ENCODE data around the gene C20orf173. TPM values are rescaled to one million over a fixed set of nuclear protein-coding genes. Genes with fewer than 3 reads are reported as not detected.
"Not testable (repeated sequence)": the region's sequence is repeated elsewhere in the genome, so short reads cannot be mapped to it uniquely, and the experiment has no call there.

C20orf173 gene
- polyA plus RNA-seq, 1 donor from 2014 or later: not detected

DNA sequence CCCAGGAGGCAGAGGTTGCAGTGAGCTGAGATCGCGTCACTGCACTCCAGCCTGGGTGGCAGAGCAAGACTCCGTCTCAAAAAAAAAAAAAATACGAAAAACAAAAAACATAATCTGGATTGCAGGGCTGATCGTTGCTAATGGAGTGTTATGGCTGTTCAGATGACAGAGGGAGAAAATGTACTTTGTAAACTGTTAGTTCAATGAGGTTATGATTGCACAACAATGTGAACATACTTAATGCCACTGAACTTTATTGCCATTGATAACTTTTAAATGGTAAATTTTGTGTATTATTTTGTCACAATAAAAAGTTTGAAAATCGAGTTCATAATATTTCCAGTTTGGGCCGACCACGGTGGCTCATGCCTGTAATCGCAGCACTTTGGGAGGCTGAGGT lies 10.5 kb downstream of the C20orf173 start:
- TF ChIP-seq, protein P1, sequence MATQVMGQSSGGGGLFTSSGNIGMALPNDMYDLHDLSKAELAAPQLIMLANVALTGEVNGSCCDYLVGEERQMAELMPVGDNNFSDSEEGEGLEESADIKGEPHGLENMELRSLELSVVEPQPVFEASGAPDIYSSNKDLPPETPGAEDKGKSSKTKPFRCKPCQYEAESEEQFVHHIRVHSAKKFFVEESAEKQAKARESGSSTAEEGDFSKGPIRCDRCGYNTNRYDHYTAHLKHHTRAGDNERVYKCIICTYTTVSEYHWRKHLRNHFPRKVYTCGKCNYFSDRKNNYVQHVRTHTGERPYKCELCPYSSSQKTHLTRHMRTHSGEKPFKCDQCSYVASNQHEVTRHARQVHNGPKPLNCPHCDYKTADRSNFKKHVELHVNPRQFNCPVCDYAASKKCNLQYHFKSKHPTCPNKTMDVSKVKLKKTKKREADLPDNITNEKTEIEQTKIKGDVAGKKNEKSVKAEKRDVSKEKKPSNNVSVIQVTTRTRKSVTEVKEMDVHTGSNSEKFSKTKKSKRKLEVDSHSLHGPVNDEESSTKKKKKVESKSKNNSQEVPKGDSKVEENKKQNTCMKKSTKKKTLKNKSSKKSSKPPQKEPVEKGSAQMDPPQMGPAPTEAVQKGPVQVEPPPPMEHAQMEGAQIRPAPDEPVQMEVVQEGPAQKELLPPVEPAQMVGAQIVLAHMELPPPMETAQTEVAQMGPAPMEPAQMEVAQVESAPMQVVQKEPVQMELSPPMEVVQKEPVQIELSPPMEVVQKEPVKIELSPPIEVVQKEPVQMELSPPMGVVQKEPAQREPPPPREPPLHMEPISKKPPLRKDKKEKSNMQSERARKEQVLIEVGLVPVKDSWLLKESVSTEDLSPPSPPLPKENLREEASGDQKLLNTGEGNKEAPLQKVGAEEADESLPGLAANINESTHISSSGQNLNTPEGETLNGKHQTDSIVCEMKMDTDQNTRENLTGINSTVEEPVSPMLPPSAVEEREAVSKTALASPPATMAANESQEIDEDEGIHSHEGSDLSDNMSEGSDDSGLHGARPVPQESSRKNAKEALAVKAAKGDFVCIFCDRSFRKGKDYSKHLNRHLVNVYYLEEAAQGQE (IDR thresholded peaks at IDR 0.05; ENCODE audit: borderline replicate concordance): no peak
- TF ChIP-seq TAF1 (IDR thresholded peaks at IDR 0.05; ENCODE audit: low read depth) (no peak), SMC3 (conservative IDR thresholded peaks at IDR 0.05; ENCODE audit: poor library complexity) (no peak), RAD21 (conservative IDR thresholded peaks at IDR 0.05) (no peak), EP300 (conservative IDR thresholded peaks at IDR 0.05; ENCODE audit: poor library complexity, severe bottlenecking) (no peak), EZH2 (IDR thresholded peaks at IDR 0.05; ENCODE audit: borderline replicate concordance, insufficient read depth, low read length, poor library complexity, severe bottlenecking) (no peak), POLR2AphosphoS5 (IDR thresholded peaks at IDR 0.05) (no peak), MXI1 (conservative IDR thresholded peaks at IDR 0.05; ENCODE audit: poor library complexity, severe bottlenecking) (no peak)
- TF ChIP-seq, protein P2, sequence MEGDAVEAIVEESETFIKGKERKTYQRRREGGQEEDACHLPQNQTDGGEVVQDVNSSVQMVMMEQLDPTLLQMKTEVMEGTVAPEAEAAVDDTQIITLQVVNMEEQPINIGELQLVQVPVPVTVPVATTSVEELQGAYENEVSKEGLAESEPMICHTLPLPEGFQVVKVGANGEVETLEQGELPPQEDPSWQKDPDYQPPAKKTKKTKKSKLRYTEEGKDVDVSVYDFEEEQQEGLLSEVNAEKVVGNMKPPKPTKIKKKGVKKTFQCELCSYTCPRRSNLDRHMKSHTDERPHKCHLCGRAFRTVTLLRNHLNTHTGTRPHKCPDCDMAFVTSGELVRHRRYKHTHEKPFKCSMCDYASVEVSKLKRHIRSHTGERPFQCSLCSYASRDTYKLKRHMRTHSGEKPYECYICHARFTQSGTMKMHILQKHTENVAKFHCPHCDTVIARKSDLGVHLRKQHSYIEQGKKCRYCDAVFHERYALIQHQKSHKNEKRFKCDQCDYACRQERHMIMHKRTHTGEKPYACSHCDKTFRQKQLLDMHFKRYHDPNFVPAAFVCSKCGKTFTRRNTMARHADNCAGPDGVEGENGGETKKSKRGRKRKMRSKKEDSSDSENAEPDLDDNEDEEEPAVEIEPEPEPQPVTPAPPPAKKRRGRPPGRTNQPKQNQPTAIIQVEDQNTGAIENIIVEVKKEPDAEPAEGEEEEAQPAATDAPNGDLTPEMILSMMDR (IDR thresholded peaks at IDR 0.05; ENCODE audit: poor library complexity, severe bottlenecking): no peak
- Histone ChIP-seq H4K20me1 (ENCODE audit: insufficient read depth) (no peaks in the 10 kb centered on the region), H3K27ac (ENCODE audit: low read length) (no peak overlapping the region), H3K9me3 (ENCODE audit: low read length) (no peaks in the 10 kb centered on the region), H3K4me3 (ENCODE audit: low read length) (no peak overlapping the region), H3K4me2 (ENCODE audit: low read length) (no peak overlapping the region), H3F3A (ENCODE audit: insufficient read depth, low read length, poor library complexity, severe bottlenecking) (no peaks in the 10 kb centered on the region), H2AFZ (ENCODE audit: low read depth, low read length) (no peak overlapping the region), H3K36me3 (ENCODE audit: insufficient read depth, low read length) (no peaks in the 10 kb centered on the region), H3K9me2 (ENCODE audit: insufficient read depth, low read length) (no peaks in the 10 kb centered on the region), H3K27me3 (ENCODE audit: insufficient read depth, low read depth, low read length) (no peaks in the 10 kb centered on the region), H3K79me2 (replicated peaks; ENCODE audit: insufficient read depth, low read length) (no peaks in the 10 kb centered on the region), H3K9ac (ENCODE audit: low read length) (no peak overlapping the region)

DNA sequence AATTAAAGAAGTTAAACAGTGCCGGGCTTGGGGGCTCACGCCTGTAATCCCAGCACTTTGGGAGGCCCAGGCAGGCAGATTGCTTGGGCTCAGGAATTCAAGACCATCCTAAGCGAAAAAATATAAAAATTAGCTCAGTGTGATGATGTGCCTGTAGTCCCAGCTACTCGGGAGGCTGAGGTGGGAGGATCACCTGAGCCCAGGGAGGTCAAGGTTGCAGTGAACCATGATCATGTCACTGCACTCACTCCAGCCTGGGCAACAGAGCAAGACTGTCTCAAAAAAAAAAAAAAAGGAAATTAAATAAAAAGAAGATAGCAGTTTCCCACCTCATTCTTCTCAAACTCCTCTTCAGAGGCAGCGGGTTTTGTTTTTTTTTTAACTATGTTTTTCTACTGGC lies 11.7 kb downstream of the C20orf173 start:
- H3K36me3 ChIP-seq (ENCODE audit: insufficient read depth, low read length); H4K20me1 ChIP-seq (ENCODE audit: insufficient read depth); H3F3A ChIP-seq (ENCODE audit: insufficient read depth, low read length, poor library complexity, severe bottlenecking); H3K4me3 ChIP-seq (ENCODE audit: low read length); H3K9me3 ChIP-seq (ENCODE audit: low read length); H3K27ac ChIP-seq (ENCODE audit: low read length); H3K27me3 ChIP-seq (ENCODE audit: insufficient read depth, low read depth, low read length); H2AFZ ChIP-seq (ENCODE audit: low read depth, low read length); H3K4me2 ChIP-seq (ENCODE audit: low read length); H3K9ac ChIP-seq (ENCODE audit: low read length); H3K9me2 ChIP-seq (ENCODE audit: insufficient read depth, low read length); H3K79me2 ChIP-seq (replicated peaks; ENCODE audit: insufficient read depth, low read length): not testable (repeated sequence)

DNA sequence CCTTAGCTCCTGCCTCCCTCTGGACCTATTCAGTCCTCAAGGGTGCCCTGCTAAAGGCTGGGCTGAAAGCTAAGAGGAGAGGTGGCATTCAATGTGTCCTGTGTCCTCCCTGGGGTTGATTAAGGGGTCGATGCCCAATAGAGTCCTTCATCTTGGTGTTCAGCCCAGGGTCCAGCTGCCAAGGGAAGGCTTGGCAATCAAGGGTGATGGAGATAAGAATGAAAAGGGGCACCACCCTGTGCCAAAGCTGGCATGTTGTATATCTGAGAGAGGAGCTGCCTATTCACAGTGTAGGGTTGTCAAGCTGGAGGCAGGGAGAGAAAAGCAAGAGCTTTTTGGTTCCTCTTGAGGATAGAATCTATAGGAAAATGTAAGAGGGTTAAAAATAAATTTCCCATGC lies 12.3 kb downstream of the C20orf173 start:
- H3K9me3 ChIP-seq (ENCODE audit: low read length): no peaks in the 10 kb centered on the region
- H3K4me3 ChIP-seq (ENCODE audit: low read length): no peak overlapping the region
- H3K79me2 ChIP-seq (replicated peaks; ENCODE audit: insufficient read depth, low read length): no peaks in the 10 kb centered on the region
- H3K9me2 ChIP-seq (ENCODE audit: insufficient read depth, low read length): no peaks in the 10 kb centered on the region
- no peaks in the 10 kb centered on the region for H3K36me3 ChIP-seq (ENCODE audit: insufficient read depth, low read length)
- H3K9ac ChIP-seq (ENCODE audit: low read length): no peak overlapping the region
- no peak overlapping the region for H2AFZ ChIP-seq (ENCODE audit: low read depth, low read length)
- no peaks in the 10 kb centered on the region for H3F3A ChIP-seq (ENCODE audit: insufficient read depth, low read length, poor library complexity, severe bottlenecking)
- H3K27ac ChIP-seq (ENCODE audit: low read length): no peak overlapping the region
- no peaks in the 10 kb centered on the region for H3K27me3 ChIP-seq (ENCODE audit: insufficient read depth, low read depth, low read length)
- no peaks in the 10 kb centered on the region for H4K20me1 ChIP-seq (ENCODE audit: insufficient read depth)
- H3K4me2 ChIP-seq (ENCODE audit: low read length): no peak overlapping the region
- TF ChIP-seq EP300 (conservative IDR thresholded peaks at IDR 0.05; ENCODE audit: poor library complexity, severe bottlenecking): no peak
- no peak for TF ChIP-seq POLR2AphosphoS5 (IDR thresholded peaks at IDR 0.05)
- TF ChIP-seq TAF1 (IDR thresholded peaks at IDR 0.05; ENCODE audit: low read depth): no peak
- no peak for TF ChIP-seq EZH2 (IDR thresholded peaks at IDR 0.05; ENCODE audit: borderline replicate concordance, insufficient read depth, low read length, poor library complexity, severe bottlenecking)
- TF ChIP-seq, protein P1 (IDR thresholded peaks at IDR 0.05; ENCODE audit: borderline replicate concordance): no peak
- TF ChIP-seq, protein P2 (IDR thresholded peaks at IDR 0.05; ENCODE audit: poor library complexity, severe bottlenecking): no peak
- TF ChIP-seq RAD21 (conservative IDR thresholded peaks at IDR 0.05): no peak
- no peak for TF ChIP-seq MXI1 (conservative IDR thresholded peaks at IDR 0.05; ENCODE audit: poor library complexity, severe bottlenecking)
- no peak for TF ChIP-seq SMC3 (conservative IDR thresholded peaks at IDR 0.05; ENCODE audit: poor library complexity)

Data from neural cell (in vitro differentiated cells).